Measurements from ENCODE around the gene SYCN.

The SYCN gene

GRCh38 chr19:39207293-39207836, 3.3 kb upstream of the SYCN start:
- H3K36me3 ChIP-seq: no peaks in the 10 kb centered on the region
- no peak overlapping the region for H3K4me3 ChIP-seq
- no peaks in the 10 kb centered on the region for H3K4me1 ChIP-seq
- DNase-seq: no peak
- H3K9me3 ChIP-seq: no peaks in the 10 kb centered on the region
- H3K27me3 ChIP-seq: peaks cover 0 to 61% of the 10 kb centered on the region in 2 donors
- TF ChIP-seq CTCF (IDR thresholded peaks at IDR 0.05): no peak
- H3K27ac ChIP-seq: no peak overlapping the region
- intact Hi-C loops (cut with DNase I; ENCODE audit: low total_unique reads): no loop called here

GRCh38 chr19:39206122-39206521, 2.1 kb upstream of the SYCN start:
- intact Hi-C loops (cut with DNase I; ENCODE audit: low total_unique reads): no loop called here
- Histone ChIP-seq H3K9me3 (no peaks in the 10 kb centered on the region), H3K4me1 (no peaks in the 10 kb centered on the region), H3K27me3 (peaks cover 0 to 63% of the 10 kb centered on the region in 2 donors), H3K27ac (no peak overlapping the region), H3K36me3 (no peaks in the 10 kb centered on the region), H3K4me3 (no peak overlapping the region)
- DNase-seq: no peak
- TF ChIP-seq CTCF (IDR thresholded peaks at IDR 0.05): no peak

GRCh38 chr19:39205449-39205764, 1.3 kb upstream of the SYCN start:
- peaks cover 0 to 68% of the 10 kb centered on the region in 2 donors for H3K27me3 ChIP-seq
- no peak overlapping the region for H3K27ac ChIP-seq
- DNase-seq: no peak
- H3K4me1 ChIP-seq: no peaks in the 10 kb centered on the region
- TF ChIP-seq CTCF (IDR thresholded peaks at IDR 0.05): no peak
- intact Hi-C loops (cut with DNase I; ENCODE audit: low total_unique reads): no loop called here
- no peak overlapping the region for H3K4me3 ChIP-seq
- no peaks in the 10 kb centered on the region for H3K9me3 ChIP-seq
- H3K36me3 ChIP-seq: no peaks in the 10 kb centered on the region

- DNase-seq: no peak
- H3K27me3 ChIP-seq: peaks cover 0 to 85% of the 10 kb centered on the region in 2 donors
- H3K27ac ChIP-seq: no peak overlapping the region
- no peaks in the 10 kb centered on the region for H3K9me3 ChIP-seq
- no peaks in the 10 kb centered on the region for H3K4me1 ChIP-seq
- no peak for TF ChIP-seq CTCF (IDR thresholded peaks at IDR 0.05)
- no peak overlapping the region for H3K4me3 ChIP-seq
- H3K36me3 ChIP-seq: no peaks in the 10 kb centered on the region
- intact Hi-C loops (cut with DNase I; ENCODE audit: low total_unique reads): no loop called here
Measured at GRCh38 chr19:39202998-39203355, 1.1 kb downstream of the SYCN start.

GRCh38 chr19:39200803-39201115, 3.3 kb downstream of the SYCN start:
- H3K36me3 ChIP-seq: no peaks in the 10 kb centered on the region
- peaks cover 0 to 95% of the 10 kb centered on the region in 2 donors for H3K27me3 ChIP-seq
- H3K4me1 ChIP-seq: peaks cover 0 to 9% (median 3%) of the 10 kb centered on the region in 4 donors
- intact Hi-C loops (cut with DNase I; ENCODE audit: low total_unique reads): no loop called here
- H3K4me3 ChIP-seq: no peak overlapping the region
- no peaks in the 10 kb centered on the region for H3K9me3 ChIP-seq
- H3K27ac ChIP-seq: no peak overlapping the region
- no peak for TF ChIP-seq CTCF (IDR thresholded peaks at IDR 0.05)
- DNase-seq: no peak
